Posterior cingulate gyrus (tissue), 11 donors: Measurements from ENCODE around the gene SESTD1.
"Not testable (repeated sequence)": the region's sequence is repeated elsewhere in the genome, so short reads cannot be mapped to it uniquely, and the experiment has no call there.

Source experiments
- DNase-seq, 10 donors: peaks; one replicate each; pipeline versions ENCODE4 v3.0.0 to v3.0.0-alpha.2; 2020 to 2021; ENCODE audit warnings: mixed read lengths in 3 of 10
- intact Hi-C: fragments of 100-400 bp; cut with DNase I; formaldehyde crosslinking; loops from one replicate; pipeline ENCODE4 v1.15.1; 2023

SESTD1 gene

GRCh38 chr2:179059026-179059700 lies 205.5 kb downstream of the SESTD1 start:
- intact Hi-C loops: no loop called here
- no peak for DNase-seq

- intact Hi-C loops: no loop called here
These were observed 206.9 kb downstream of the SESTD1 start for GRCh38 chr2:179057737-179058136.

GRCh38 chr2:179053568-179053967 lies 211.1 kb downstream of the SESTD1 start:
- intact Hi-C loops, DNase-seq: not testable (repeated sequence)

More at GRCh38 chr2:179057737-179058136, 206.9 kb downstream of the SESTD1 start:
- no peak for DNase-seq
